ENCODE data around the gene EFCAB9. TPM values are rescaled to one million over a fixed set of nuclear protein-coding genes. Genes with fewer than 3 reads are reported as not detected.
"Not testable (repeated sequence)": the region's sequence is repeated elsewhere in the genome, so short reads cannot be mapped to it uniquely, and the experiment has no call there.

EFCAB9 gene
- total RNA-seq, 3 donors from 2014 or later, result not detected

GRCh38 chr5:172147857-172148256 is 46.1 kb upstream of the EFCAB9 start:
- DNase-seq, result peak; percentile 62 to 74 (median 70)
- Histone ChIP-seq H3K9me3 (no peaks in the 10 kb centered on the region), H3K4me1 (ENCODE audit: low read depth) (no peaks in the 10 kb centered on the region), H3K4me3 (no peak overlapping the region), H3K36me3 (ENCODE audit: low read depth) (no peaks in the 10 kb centered on the region)
- TF ChIP-seq CTCF (IDR thresholded peaks at IDR 0.05), result no peak
- ATAC-seq, result peak; percentile 58
- intact Hi-C loops (cut with DNase I, micrococcal nuclease), result no loop called here

GRCh38 chr5:172148381-172148780 is 45.6 kb upstream of the EFCAB9 start:
- Histone ChIP-seq H3K4me1 (ENCODE audit: low read depth) (no peaks in the 10 kb centered on the region), H3K36me3 (ENCODE audit: low read depth) (no peaks in the 10 kb centered on the region), H3K9me3 (no peaks in the 10 kb centered on the region), H3K4me3 (no peak overlapping the region)
- no peak for TF ChIP-seq CTCF (IDR thresholded peaks at IDR 0.05)
- intact Hi-C loops (cut with DNase I, micrococcal nuclease), result no loop called here
- ATAC-seq (no peak), DNase-seq (no peak)

GRCh38 chr5:172149073-172149472 is 44.9 kb upstream of the EFCAB9 start:
- H3K4me1 ChIP-seq (ENCODE audit: low read depth), result no peaks in the 10 kb centered on the region
- no peaks in the 10 kb centered on the region for H3K9me3 ChIP-seq
- TF ChIP-seq CTCF (IDR thresholded peaks at IDR 0.05), result no peak
- no peak for DNase-seq
- intact Hi-C loops (cut with DNase I, micrococcal nuclease), result no loop called here
- H3K4me3 ChIP-seq, result no peak overlapping the region
- ATAC-seq, result no peak
- H3K36me3 ChIP-seq (ENCODE audit: low read depth), result no peaks in the 10 kb centered on the region

- ATAC-seq; DNase-seq; H3K36me3 ChIP-seq (ENCODE audit: low read depth); H3K4me3 ChIP-seq; intact Hi-C loops (cut with DNase I, micrococcal nuclease); H3K4me1 ChIP-seq (ENCODE audit: low read depth); H3K9me3 ChIP-seq: not testable (repeated sequence)
Observed at GRCh38 chr5:172149481-172149880, 44.5 kb upstream of the EFCAB9 start.

- no peak for TF ChIP-seq CTCF (IDR thresholded peaks at IDR 0.05)
- no peaks in the 10 kb centered on the region for H3K4me1 ChIP-seq (ENCODE audit: low read depth)
- DNase-seq (peak; percentile 37 to 80 (median 50)), ATAC-seq (peak; percentile 41)
- H3K9me3 ChIP-seq, result no peaks in the 10 kb centered on the region
- H3K36me3 ChIP-seq (ENCODE audit: low read depth), result no peaks in the 10 kb centered on the region
- intact Hi-C loops (cut with DNase I, micrococcal nuclease), result no loop called here
- H3K4me3 ChIP-seq, result no peak overlapping the region
Observed at GRCh38 chr5:172150514-172151425, 43.2 kb upstream of the EFCAB9 start.

- Histone ChIP-seq H3K4me3 (no peak overlapping the region), H3K9me3 (no peaks in the 10 kb centered on the region), H3K36me3 (ENCODE audit: low read depth) (no peaks in the 10 kb centered on the region), H3K4me1 (ENCODE audit: low read depth) (no peaks in the 10 kb centered on the region)
- intact Hi-C loops (cut with DNase I, micrococcal nuclease), result no loop called here
- DNase-seq (no peak), ATAC-seq (no peak)
- no peak for TF ChIP-seq CTCF (IDR thresholded peaks at IDR 0.05)
Observed at GRCh38 chr5:172151661-172152210, 42.2 kb upstream of the EFCAB9 start.
